SU-DHL-6 (cell line): Measurements from ENCODE around the gene TEK.

Source experiments
- EZH2phosphoT487 ChIP-seq: fragments of 200-600 bp; sonication (generic), shearing (Covaris generic); conservative IDR thresholded peaks from 2 replicates; pipeline ENCODE4 v1.6.1; 2018; ENCODE audit warnings: mild to moderate bottlenecking, antibody characterized with exemption, low read length, moderate library complexity, mixed read lengths
- TF ChIP-seq, protein P1 (sequence below): fragments of 200-600 bp; sonication (generic); IDR thresholded peaks from one replicate; pipeline ENCODE4 v1.5.1; 2017; ENCODE audit warnings: antibody characterized with exemption, mild to moderate bottlenecking, low read length, moderate library complexity; ENCODE audit not compliant: insufficient read depth, poor library complexity, severe bottlenecking

DNA sequence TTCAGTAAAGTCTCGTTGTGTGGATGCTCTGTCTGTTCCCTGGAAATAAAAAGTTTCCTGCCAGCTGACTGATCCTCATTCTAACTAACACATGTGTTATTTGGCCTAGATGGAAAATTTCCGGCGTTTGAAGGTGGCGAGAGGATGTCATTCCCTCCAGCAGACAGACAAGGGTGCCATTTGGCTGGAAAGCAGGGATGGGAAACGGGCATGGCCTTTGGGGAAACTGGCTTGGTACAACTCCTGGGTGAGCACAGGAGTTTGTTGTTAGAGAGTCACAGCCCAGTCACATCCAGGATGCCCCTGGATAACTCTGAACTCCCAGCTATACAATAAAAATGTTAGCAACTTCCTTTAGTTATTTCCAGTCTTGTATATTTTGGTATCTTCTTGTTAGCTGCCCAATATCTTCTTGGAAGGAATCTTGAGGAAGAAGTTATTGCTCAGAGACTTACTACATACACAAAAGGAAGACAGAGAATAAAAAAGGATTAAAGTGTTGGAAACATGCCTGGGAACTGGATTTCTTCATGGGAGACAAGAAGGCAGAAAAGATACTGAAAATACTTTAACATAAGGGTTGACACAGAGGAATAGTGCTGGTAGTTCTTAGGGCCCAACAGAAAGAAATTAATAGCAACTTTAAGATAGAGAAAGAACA lies 41.9 kb downstream of the TEK start:
- TF ChIP-seq, protein P1, sequence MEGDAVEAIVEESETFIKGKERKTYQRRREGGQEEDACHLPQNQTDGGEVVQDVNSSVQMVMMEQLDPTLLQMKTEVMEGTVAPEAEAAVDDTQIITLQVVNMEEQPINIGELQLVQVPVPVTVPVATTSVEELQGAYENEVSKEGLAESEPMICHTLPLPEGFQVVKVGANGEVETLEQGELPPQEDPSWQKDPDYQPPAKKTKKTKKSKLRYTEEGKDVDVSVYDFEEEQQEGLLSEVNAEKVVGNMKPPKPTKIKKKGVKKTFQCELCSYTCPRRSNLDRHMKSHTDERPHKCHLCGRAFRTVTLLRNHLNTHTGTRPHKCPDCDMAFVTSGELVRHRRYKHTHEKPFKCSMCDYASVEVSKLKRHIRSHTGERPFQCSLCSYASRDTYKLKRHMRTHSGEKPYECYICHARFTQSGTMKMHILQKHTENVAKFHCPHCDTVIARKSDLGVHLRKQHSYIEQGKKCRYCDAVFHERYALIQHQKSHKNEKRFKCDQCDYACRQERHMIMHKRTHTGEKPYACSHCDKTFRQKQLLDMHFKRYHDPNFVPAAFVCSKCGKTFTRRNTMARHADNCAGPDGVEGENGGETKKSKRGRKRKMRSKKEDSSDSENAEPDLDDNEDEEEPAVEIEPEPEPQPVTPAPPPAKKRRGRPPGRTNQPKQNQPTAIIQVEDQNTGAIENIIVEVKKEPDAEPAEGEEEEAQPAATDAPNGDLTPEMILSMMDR, result no peak
- TF ChIP-seq EZH2phosphoT487, result no peak
